T-helper 2 cell treated with Interferon-gamma antibody and Interleukin-4, amounts not matched to agents 5 μg/mL and 100 μg/mL, for 36 hours (primary cell): ENCODE results near the gene CD81.
"Not testable (repeated sequence)": the region's sequence is repeated elsewhere in the genome, so short reads cannot be mapped to it uniquely, and the experiment has no call there.

Experiments
- DNase-seq: peaks from one replicate; pipeline ENCODE4 v3.0.0; 2021; ENCODE audit warnings: low spot score
- H3K27ac Mint-ChIP-seq: one replicate; pipeline ENCODE4 v1.8.0; 2021; ENCODE audit warnings: mild to moderate bottlenecking, mixed read lengths
- H3K27me3 Mint-ChIP-seq: one replicate; pipeline ENCODE4 v1.8.0; 2021; ENCODE audit warnings: low read depth, mixed read lengths
- H3K36me3 Mint-ChIP-seq: one replicate; pipeline ENCODE4 v1.8.0; 2021; ENCODE audit warnings: low read depth, mixed read lengths
- H3K4me1 Mint-ChIP-seq: one replicate; pipeline ENCODE4 v1.8.0; 2021; ENCODE audit warnings: low read depth, mixed read lengths
- H3K4me3 Mint-ChIP-seq: one replicate; pipeline ENCODE4 v1.8.0; 2022; ENCODE audit warnings: mild to moderate bottlenecking, moderate library complexity, mixed read lengths
- H3K9me3 Mint-ChIP-seq: one replicate; pipeline ENCODE4 v1.8.0; 2021; ENCODE audit warnings: mixed read lengths

Gene CD81

DNA sequence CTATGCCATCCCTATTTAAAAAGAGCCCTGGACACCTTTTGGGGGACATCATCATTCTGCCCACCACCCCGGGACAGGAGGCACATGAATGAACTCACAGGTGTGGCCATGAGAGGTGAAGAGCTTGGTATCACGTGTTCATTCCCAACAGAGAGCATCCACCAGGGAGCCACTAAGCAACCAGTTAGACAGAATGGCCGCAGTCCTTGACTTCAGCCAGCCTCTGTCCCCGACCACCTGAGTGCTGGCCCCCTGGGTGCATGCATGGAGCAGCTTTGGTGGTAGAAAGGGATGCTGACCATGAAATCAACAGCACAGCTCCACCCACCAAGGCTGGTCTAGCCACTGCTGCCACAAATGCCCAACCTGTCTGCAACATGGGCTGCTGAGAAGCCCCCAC lies 31.1 kb upstream of the CD81 start:
- H3K36me3 Mint-ChIP-seq = no peaks in the 10 kb centered on the region
- DNase-seq = no peak
- H3K9me3 Mint-ChIP-seq = no peaks in the 10 kb centered on the region
- no peak overlapping the region for H3K4me3 Mint-ChIP-seq
- H3K27ac Mint-ChIP-seq = no peak overlapping the region
- peaks cover 2% of the 10 kb centered on the region for H3K27me3 Mint-ChIP-seq
- no peaks in the 10 kb centered on the region for H3K4me1 Mint-ChIP-seq

- H3K9me3 Mint-ChIP-seq = no peaks in the 10 kb centered on the region
- no peak overlapping the region for H3K4me3 Mint-ChIP-seq
- DNase-seq = no peak
- no peaks in the 10 kb centered on the region for H3K4me1 Mint-ChIP-seq
- H3K27ac Mint-ChIP-seq = no peak overlapping the region
- peaks cover 2% of the 10 kb centered on the region for H3K27me3 Mint-ChIP-seq
- no peaks in the 10 kb centered on the region for H3K36me3 Mint-ChIP-seq
Measured at GRCh38 chr11:2346586-2347307, 30.4 kb upstream of the CD81 start.

GRCh38 chr11:2347308-2347830 lies 29.7 kb upstream of the CD81 start:
- Mint-ChIP-seq H3K4me3 (no peak overlapping the region), H3K27me3 (no peaks in the 10 kb centered on the region), H3K9me3 (no peaks in the 10 kb centered on the region), H3K27ac (no peak overlapping the region), H3K36me3 (no peaks in the 10 kb centered on the region), H3K4me1 (no peaks in the 10 kb centered on the region)
- no peak for DNase-seq

DNA sequence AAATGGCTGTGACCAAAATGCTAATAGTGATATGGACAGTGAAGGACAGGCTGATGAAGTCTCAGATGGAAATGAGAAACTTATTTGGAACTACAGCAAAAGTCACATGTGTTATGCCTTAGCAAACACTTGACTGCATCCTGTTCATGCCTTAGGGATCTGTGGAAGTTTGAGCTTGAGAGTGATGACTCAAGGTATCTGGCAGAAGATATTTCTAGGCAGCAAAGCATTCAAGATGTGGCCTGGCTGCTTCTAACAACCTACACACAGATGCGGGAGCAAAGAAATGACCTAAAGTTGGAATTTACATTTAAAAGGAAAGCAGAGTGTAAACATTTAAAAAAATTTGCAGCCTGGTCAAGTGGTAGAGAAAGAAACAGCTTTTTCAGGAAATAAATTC lies 28.1 kb upstream of the CD81 start:
- H3K27ac Mint-ChIP-seq = no peak overlapping the region
- H3K9me3 Mint-ChIP-seq = no peaks in the 10 kb centered on the region
- no peaks in the 10 kb centered on the region for H3K36me3 Mint-ChIP-seq
- H3K4me1 Mint-ChIP-seq = no peaks in the 10 kb centered on the region
- H3K4me3 Mint-ChIP-seq = no peak overlapping the region
- H3K27me3 Mint-ChIP-seq = no peaks in the 10 kb centered on the region
- no peak for DNase-seq

DNA sequence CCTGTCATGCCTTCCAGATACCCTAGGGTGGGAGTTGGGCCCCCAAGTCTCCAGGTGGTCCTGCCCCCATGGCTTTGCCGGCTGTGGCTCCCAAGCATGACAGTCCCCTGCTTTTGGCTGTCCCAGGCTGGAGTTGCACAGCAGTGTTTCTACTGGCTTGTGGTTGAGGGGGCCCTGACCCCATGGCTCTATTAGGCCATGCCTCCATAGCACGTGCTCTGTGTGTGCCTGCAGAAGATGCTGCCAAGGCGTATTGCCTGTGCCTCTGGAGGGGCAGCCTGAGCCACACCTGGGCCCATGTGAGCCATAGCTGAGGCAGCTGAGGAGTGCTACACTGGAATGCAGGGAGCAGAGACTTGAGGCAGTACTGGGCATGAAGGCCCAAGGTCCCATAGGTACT lies 25.4 kb upstream of the CD81 start:
- no peak for DNase-seq
- Mint-ChIP-seq H3K27ac (no peak overlapping the region), H3K9me3 (no peaks in the 10 kb centered on the region), H3K4me3 (no peak overlapping the region), H3K36me3 (no peaks in the 10 kb centered on the region), H3K4me1 (no peaks in the 10 kb centered on the region), H3K27me3 (no peaks in the 10 kb centered on the region)

DNA sequence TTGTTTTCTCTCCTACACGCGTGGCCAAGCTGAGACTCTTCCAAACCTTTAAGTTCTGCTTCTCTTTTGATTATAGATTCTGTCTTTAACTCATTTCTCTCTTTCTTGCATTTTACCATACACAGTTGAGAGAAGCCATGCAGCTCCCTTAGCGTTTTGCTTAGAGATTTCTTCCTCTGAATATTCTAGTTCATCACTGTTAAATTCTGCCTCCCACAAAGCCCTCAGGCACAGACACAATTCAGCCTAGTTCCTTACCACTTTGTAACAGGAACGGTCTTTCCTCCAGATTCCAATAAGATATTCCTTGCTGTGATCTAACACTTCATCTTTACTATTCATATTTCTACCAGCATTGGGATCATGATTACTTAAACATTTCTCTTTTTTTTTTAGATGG lies 24.7 kb upstream of the CD81 start:
- Mint-ChIP-seq H3K36me3 (no peaks in the 10 kb centered on the region), H3K9me3 (no peaks in the 10 kb centered on the region), H3K4me3 (no peak overlapping the region)

GRCh38 chr11:2355000-2355644 lies 22.0 kb upstream of the CD81 start:
- Mint-ChIP-seq H3K9me3 (no peaks in the 10 kb centered on the region), H3K27ac (no peak overlapping the region), H3K36me3 (no peaks in the 10 kb centered on the region), H3K27me3 (no peaks in the 10 kb centered on the region), H3K4me3 (no peak overlapping the region), H3K4me1 (no peaks in the 10 kb centered on the region)
- DNase-seq = no peak

More for the DNA sequence above, 24.7 kb upstream of the CD81 start:
- no peaks in the 10 kb centered on the region for H3K27me3 Mint-ChIP-seq
- H3K4me1 Mint-ChIP-seq = no peaks in the 10 kb centered on the region
- H3K27ac Mint-ChIP-seq = no peak overlapping the region
- no peak for DNase-seq

- no peaks in the 10 kb centered on the region for H3K36me3 Mint-ChIP-seq
- no peaks in the 10 kb centered on the region for H3K9me3 Mint-ChIP-seq
- DNase-seq = no peak
- H3K27ac Mint-ChIP-seq = no peak overlapping the region
- H3K4me3 Mint-ChIP-seq = no peak overlapping the region
- H3K4me1 Mint-ChIP-seq = no peaks in the 10 kb centered on the region
- H3K27me3 Mint-ChIP-seq = no peaks in the 10 kb centered on the region
Measured at GRCh38 chr11:2357246-2357645, 19.9 kb upstream of the CD81 start.

GRCh38 chr11:2357651-2358050 lies 19.5 kb upstream of the CD81 start:
- H3K4me3 Mint-ChIP-seq, H3K36me3 Mint-ChIP-seq, H3K9me3 Mint-ChIP-seq, H3K4me1 Mint-ChIP-seq, DNase-seq, H3K27me3 Mint-ChIP-seq, H3K27ac Mint-ChIP-seq: not testable (repeated sequence)

GRCh38 chr11:2358754-2359442 lies 18.2 kb upstream of the CD81 start:
- Mint-ChIP-seq H3K36me3 (no peaks in the 10 kb centered on the region), H3K27me3 (no peaks in the 10 kb centered on the region), H3K4me3 (no peak overlapping the region), H3K27ac (no peak overlapping the region), H3K4me1 (no peaks in the 10 kb centered on the region), H3K9me3 (no peaks in the 10 kb centered on the region)
- DNase-seq = no peak

DNA sequence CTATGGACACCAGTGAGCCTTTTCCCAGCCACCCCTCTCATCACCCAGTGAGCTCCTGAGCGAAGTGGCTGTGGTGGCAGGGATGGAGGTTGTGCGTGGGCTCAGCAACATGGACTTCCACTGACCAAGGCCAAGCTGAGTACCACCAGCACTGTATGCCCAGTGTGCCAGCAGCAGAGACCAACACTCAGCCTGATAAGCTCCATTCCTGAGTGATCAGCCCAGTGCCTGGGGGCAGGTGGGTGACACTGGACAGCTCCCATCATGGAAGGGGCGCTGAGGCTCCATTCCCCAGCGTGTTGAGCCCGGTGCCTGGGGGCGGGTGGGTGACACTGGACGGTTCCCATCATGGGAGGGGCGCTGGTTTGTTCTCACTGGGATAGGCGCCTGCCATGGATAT lies 17.6 kb upstream of the CD81 start:
- Mint-ChIP-seq H3K27me3 (no peaks in the 10 kb centered on the region), H3K27ac (no peak overlapping the region), H3K36me3 (no peaks in the 10 kb centered on the region), H3K9me3 (no peaks in the 10 kb centered on the region), H3K4me1 (no peaks in the 10 kb centered on the region), H3K4me3 (no peak overlapping the region)
- DNase-seq = no peak

GRCh38 chr11:2360081-2360642 lies 16.9 kb upstream of the CD81 start:
- H3K4me3 Mint-ChIP-seq = no peak overlapping the region

DNA sequence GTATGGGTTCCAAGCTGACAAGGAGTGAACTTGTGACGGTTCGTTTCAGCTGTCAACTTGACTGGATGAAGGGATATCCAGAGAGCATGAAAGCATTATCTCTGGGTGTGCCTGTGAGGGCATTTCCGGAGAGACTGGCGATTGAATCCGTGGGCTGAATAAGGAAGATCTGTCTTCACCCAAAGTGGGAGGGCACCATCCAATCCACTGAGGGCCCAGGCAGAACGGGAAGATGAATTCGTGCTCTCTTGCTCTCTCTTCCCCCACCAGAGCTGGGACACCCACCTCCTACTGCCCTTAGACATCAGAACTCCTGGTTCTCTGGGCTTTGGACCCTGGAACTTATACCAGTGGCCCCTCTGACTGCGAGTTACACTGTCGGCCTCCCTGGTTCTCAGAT lies 15.5 kb upstream of the CD81 start:
- H3K4me1 Mint-ChIP-seq = no peaks in the 10 kb centered on the region
- H3K4me3 Mint-ChIP-seq = no peak overlapping the region
- H3K36me3 Mint-ChIP-seq = no peaks in the 10 kb centered on the region
- no peak for DNase-seq
- no peaks in the 10 kb centered on the region for H3K27me3 Mint-ChIP-seq
- no peaks in the 10 kb centered on the region for H3K9me3 Mint-ChIP-seq
- no peak overlapping the region for H3K27ac Mint-ChIP-seq

More at GRCh38 chr11:2360081-2360642, 16.9 kb upstream of the CD81 start:
- Mint-ChIP-seq H3K27ac (no peak overlapping the region), H3K36me3 (no peaks in the 10 kb centered on the region), H3K4me1 (no peaks in the 10 kb centered on the region), H3K9me3 (no peaks in the 10 kb centered on the region), H3K27me3 (no peaks in the 10 kb centered on the region)
- no peak for DNase-seq

- Mint-ChIP-seq H3K9me3 (no peaks in the 10 kb centered on the region), H3K27me3 (no peaks in the 10 kb centered on the region), H3K4me1 (no peaks in the 10 kb centered on the region), H3K27ac (no peak overlapping the region), H3K36me3 (no peaks in the 10 kb centered on the region), H3K4me3 (no peak overlapping the region)
- DNase-seq = no peak
Measured at GRCh38 chr11:2362414-2362813, 14.7 kb upstream of the CD81 start.
